ENCODE data around the gene MUC5B. TPM values are rescaled to one million over a fixed set of nuclear protein-coding genes. Genes with fewer than 3 reads are reported as not detected.

MUC5B gene
- total and polyA plus RNA-seq, 9 donors: 0.02 to 35.3 (median 1.1) TPM; not detected in 1

DNA sequence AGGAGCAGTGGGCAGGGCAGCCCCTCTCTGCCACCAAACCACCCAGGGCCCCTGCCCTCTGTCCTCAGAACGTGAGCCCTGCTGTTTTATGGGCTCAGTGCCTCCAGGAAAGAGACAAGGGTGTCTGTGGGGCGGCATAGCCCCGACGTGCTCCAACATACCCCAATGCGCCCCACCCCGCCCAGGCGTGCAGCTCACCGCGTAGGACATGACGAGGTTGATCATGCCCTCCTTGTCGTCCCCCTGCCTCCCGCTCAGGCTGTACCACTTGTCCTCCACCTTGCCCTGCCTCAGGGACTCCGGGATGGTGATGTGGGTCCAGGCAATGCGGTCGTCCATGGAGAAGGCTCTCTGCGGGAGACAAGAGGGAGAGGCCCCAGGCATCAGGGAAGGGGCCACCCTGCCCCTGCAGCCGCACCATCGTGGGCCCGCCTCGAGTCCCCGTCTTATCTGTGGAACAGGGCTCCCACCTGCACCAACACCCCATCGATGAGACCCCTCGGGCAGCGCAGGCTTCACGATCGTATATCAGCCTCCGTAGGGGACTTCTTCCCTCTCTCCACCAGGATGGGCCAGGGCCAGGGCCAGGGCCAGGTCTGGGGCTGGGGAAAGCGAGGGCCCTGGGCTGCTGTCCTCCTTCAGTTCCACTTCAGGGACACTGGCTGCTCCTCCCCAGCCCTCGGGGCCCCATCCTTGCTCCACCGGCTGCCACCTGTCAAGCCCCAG, 65.7 kb downstream of the MUC5B start:
- H3K4me1 ChIP-seq (ENCODE audit: insufficient read depth): no peaks in the 10 kb centered on the region
- H3K9me3 ChIP-seq: no peaks in the 10 kb centered on the region
- TF ChIP-seq EP300 (IDR thresholded peaks at IDR 0.05) (no peak), POLR2A (IDR thresholded peaks at IDR 0.05) (no peak)
- TF ChIP-seq, protein P1, sequence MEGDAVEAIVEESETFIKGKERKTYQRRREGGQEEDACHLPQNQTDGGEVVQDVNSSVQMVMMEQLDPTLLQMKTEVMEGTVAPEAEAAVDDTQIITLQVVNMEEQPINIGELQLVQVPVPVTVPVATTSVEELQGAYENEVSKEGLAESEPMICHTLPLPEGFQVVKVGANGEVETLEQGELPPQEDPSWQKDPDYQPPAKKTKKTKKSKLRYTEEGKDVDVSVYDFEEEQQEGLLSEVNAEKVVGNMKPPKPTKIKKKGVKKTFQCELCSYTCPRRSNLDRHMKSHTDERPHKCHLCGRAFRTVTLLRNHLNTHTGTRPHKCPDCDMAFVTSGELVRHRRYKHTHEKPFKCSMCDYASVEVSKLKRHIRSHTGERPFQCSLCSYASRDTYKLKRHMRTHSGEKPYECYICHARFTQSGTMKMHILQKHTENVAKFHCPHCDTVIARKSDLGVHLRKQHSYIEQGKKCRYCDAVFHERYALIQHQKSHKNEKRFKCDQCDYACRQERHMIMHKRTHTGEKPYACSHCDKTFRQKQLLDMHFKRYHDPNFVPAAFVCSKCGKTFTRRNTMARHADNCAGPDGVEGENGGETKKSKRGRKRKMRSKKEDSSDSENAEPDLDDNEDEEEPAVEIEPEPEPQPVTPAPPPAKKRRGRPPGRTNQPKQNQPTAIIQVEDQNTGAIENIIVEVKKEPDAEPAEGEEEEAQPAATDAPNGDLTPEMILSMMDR (IDR thresholded peaks at IDR 0.05): no peak
- intact Hi-C loops (cut with DNase I): no loop called here
- DNase-seq: peak in 1 of 5 donors; percentile 27
- WGBS, 3 donors: 91 to 92% (median 91%) methylated on average over 28 to 30 of the region's 30 CpGs
- H3K27me3 ChIP-seq: no peaks in the 10 kb centered on the region
- no peak overlapping the region for H3K4me3 ChIP-seq
- no peak overlapping the region for H3K27ac ChIP-seq
- H3K36me3 ChIP-seq: no peaks in the 10 kb centered on the region

DNA sequence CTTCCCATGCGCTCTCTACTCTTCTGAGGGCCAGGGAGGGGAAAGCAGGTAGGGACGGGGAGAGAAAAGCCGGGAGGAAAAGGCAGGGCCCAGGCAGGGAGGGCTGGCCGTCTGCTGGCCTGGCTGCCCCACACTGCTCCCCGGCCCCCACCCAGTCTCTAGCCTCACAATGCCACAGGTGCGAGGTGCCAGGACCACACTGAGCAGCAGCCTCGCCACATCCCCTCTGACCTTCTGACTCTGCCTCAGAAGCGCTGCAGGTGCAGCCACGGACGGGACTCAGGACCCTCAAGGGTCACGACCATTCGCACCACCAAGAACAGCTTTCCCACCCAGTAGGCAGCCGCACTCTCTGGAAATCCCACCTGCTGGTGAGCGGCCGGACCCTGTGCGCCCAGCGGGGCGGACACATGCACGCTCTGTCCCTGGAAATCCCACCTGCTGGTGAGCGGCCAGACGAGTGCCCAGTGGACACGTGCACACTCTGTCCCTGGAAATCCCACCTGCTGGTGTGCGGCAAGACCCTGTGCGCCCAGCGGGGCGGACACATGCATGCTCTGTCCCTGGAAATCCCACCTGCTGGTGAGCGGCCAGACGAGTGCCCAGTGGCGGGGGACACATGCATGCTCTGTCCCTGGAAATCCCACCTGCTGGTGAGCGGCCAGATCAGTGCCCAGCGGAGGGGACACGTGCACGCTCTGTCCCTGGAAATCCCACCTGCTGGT, 66.5 kb downstream of the MUC5B start:
- H3K4me1 ChIP-seq (ENCODE audit: insufficient read depth): no peaks in the 10 kb centered on the region
- H3K27ac ChIP-seq: no peak overlapping the region
- WGBS, 3 donors: 92 to 95% (median 95%) methylated on average over 33 of the region's 33 CpGs
- no peaks in the 10 kb centered on the region for H3K36me3 ChIP-seq
- no peaks in the 10 kb centered on the region for H3K27me3 ChIP-seq
- H3K4me3 ChIP-seq: no peak overlapping the region
- peak in 2 of 5 donors; percentile 10 to 21 for DNase-seq
- H3K9me3 ChIP-seq: no peaks in the 10 kb centered on the region
- TF ChIP-seq, protein P1 (IDR thresholded peaks at IDR 0.05): no peak
- TF ChIP-seq EP300 (IDR thresholded peaks at IDR 0.05) (no peak), POLR2A (IDR thresholded peaks at IDR 0.05) (no peak)
- intact Hi-C loops (cut with DNase I): no loop called here

DNA sequence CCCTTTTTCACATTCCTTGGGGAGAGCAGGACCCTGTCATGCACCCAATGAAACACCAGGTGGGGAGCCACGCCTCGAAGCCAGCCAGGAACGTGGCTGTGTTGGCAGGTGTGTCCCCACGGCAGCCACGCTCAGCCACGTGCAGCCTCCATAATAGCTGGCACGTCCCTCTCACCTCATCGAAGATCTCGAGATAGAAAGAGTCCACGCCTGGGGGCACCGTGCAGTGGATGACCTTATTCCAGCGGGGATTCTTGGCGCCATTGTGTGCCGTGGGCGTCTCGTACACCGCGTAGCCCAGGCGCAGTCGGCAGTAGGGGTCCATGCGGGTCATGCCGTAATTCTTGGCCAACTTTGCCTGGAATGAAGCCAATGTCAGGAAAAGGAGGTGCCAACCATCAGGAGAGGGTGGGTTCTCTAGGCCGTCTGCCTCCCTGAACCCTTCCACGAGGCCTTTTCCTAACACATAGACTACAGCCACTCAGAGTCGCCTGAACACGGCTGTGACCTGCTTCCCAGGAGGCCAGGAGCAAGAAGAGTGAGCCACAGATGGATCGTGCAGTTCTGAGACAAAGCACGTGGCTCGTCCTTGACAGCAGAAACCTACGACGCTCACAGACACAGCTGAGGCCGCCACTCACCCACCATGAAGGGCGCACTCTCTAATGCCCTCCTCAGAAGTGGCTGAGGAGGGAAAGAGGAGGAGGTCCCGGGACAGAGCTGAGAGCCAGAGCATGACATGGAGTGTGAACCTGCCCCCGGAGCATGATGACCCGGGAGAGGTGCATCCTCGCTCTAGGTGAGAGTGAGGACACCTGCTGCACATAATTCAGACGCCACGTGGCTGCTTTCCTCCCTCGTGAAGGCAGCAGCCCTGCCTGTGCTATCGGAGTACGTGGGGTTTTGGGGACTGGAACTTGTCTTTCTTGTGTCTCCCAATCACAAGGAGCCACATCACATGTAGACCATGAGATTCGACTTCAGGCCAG, 67.5 kb downstream of the MUC5B start:
- H3K36me3 ChIP-seq: no peaks in the 10 kb centered on the region
- WGBS, 3 donors: 87 to 89% (median 88%) methylated on average over 43 of the region's 43 CpGs
- peak in 2 of 5 donors; percentile 11 to 28 for DNase-seq
- no peak overlapping the region for H3K4me3 ChIP-seq
- H3K9me3 ChIP-seq: no peaks in the 10 kb centered on the region
- H3K4me1 ChIP-seq (ENCODE audit: insufficient read depth): no peaks in the 10 kb centered on the region
- no peaks in the 10 kb centered on the region for H3K27me3 ChIP-seq
- TF ChIP-seq POLR2A (IDR thresholded peaks at IDR 0.05) (no peak), EP300 (IDR thresholded peaks at IDR 0.05) (no peak)
- TF ChIP-seq, protein P1 (IDR thresholded peaks at IDR 0.05): no peak
- H3K27ac ChIP-seq: no peak overlapping the region
- intact Hi-C loops (cut with DNase I): no loop called here

Data from ovary (tissue), 9 donors.